Measurements from ENCODE around the gene LMO1. TPM values are rescaled to one million over a fixed set of nuclear protein-coding genes. Genes with fewer than 3 reads are reported as not detected.

Gene LMO1
- total RNA-seq (2014; rRNA removed; shearing (Covaris generic)), result 0.20 and 0.24 TPM in 2 replicates

GRCh38 chr11:8263769-8264410, at the start of gene LMO1:
LMO1 (minus strand) TSS chr11:8263878; CDS start chr11:8263362, 516 bp downstream.
- Histone ChIP-seq H3K4me3 (peak within 1 kb of the TSS; percentile 52), H3K4me1 (no peaks in the 10 kb centered on the region), H3K27ac (no peak within 1 kb of the TSS), H3K27me3 (peaks cover 15% of the 10 kb centered on the region), H3K9me3 (replicated peaks) (no peaks in the 10 kb centered on the region), H3K36me3 (no peaks in the 10 kb centered on the region)
- peak; percentile 84 to 93 for DNase-seq

- Histone ChIP-seq H3K4me1 (0 out of 2 replicates have a peak, but pooled peaks cover 4% of the 10 kb centered on the region), H3K27me3 (peaks cover 35% of the 10 kb centered on the region), H3K4me3 (no peak overlapping the region), H3K27ac (no peak overlapping the region), H3K36me3 (no peaks in the 10 kb centered on the region), H3K9me3 (replicated peaks) (no peaks in the 10 kb centered on the region)
- DNase-seq, result no peak
Observed at GRCh38 chr11:8312986-8313385, 49.3 kb upstream of the LMO1 start.

- Histone ChIP-seq H3K9me3 (replicated peaks) (no peaks in the 10 kb centered on the region), H3K27ac (no peak overlapping the region), H3K36me3 (no peaks in the 10 kb centered on the region), H3K4me1 (0 out of 2 replicates have a peak, but pooled peaks cover 4% of the 10 kb centered on the region), H3K4me3 (no peak overlapping the region), H3K27me3 (peaks cover 22% of the 10 kb centered on the region)
- no peak for DNase-seq
Observed at GRCh38 chr11:8311366-8311765, 47.7 kb upstream of the LMO1 start.

GRCh38 chr11:8310743-8311298, 47.1 kb upstream of the LMO1 start:
- H3K27ac ChIP-seq, result no peak overlapping the region
- no peaks in the 10 kb centered on the region for H3K36me3 ChIP-seq
- no peaks in the 10 kb centered on the region for H3K9me3 ChIP-seq (replicated peaks)
- no peak for DNase-seq
- peaks cover 19% of the 10 kb centered on the region for H3K27me3 ChIP-seq
- H3K4me1 ChIP-seq, result 0 out of 2 replicates have a peak, but pooled peaks cover 4% of the 10 kb centered on the region
- H3K4me3 ChIP-seq, result no peak overlapping the region

- Histone ChIP-seq H3K4me1 (no peaks in the 10 kb centered on the region), H3K36me3 (no peaks in the 10 kb centered on the region), H3K27me3 (peaks cover 12% of the 10 kb centered on the region), H3K4me3 (no peak overlapping the region), H3K9me3 (replicated peaks) (no peaks in the 10 kb centered on the region; the same call in 1 of the 2 replicates), H3K27ac (no peak overlapping the region)
- no peak for DNase-seq
Observed at GRCh38 chr11:8309862-8310261, 46.2 kb upstream of the LMO1 start.

- Histone ChIP-seq H3K27me3 (peaks cover 8% of the 10 kb centered on the region; the same call in 1 of the 2 replicates), H3K4me3 (no peak overlapping the region), H3K9me3 (replicated peaks) (no peaks in the 10 kb centered on the region; the same call in 1 of the 2 replicates), H3K4me1 (no peaks in the 10 kb centered on the region), H3K27ac (no peak overlapping the region), H3K36me3 (no peaks in the 10 kb centered on the region)
- no peak for DNase-seq
Observed at GRCh38 chr11:8309311-8309710, 45.6 kb upstream of the LMO1 start.

- H3K27ac ChIP-seq, result no peak overlapping the region
- H3K36me3 ChIP-seq, result no peaks in the 10 kb centered on the region
- no peaks in the 10 kb centered on the region for H3K27me3 ChIP-seq
- no peak overlapping the region for H3K4me3 ChIP-seq
- H3K4me1 ChIP-seq, result no peaks in the 10 kb centered on the region
- no peaks in the 10 kb centered on the region; the same call in 1 of the 2 replicates for H3K9me3 ChIP-seq (replicated peaks)
- DNase-seq, result no peak
Observed at GRCh38 chr11:8307601-8308000, 43.9 kb upstream of the LMO1 start.

GRCh38 chr11:8301622-8302021, 37.9 kb upstream of the LMO1 start:
- H3K27me3 ChIP-seq, result no peaks in the 10 kb centered on the region

GRCh38 chr11:8298801-8299786, 35.4 kb upstream of the LMO1 start:
- Histone ChIP-seq H3K9me3 (replicated peaks) (no peaks in the 10 kb centered on the region), H3K36me3 (no peaks in the 10 kb centered on the region), H3K4me3 (no peak overlapping the region), H3K4me1 (no peaks in the 10 kb centered on the region), H3K27ac (no peak overlapping the region), H3K27me3 (peaks cover 3% of the 10 kb centered on the region; the same call in 1 of the 2 replicates)
- DNase-seq, result no peak

More at GRCh38 chr11:8301622-8302021, 37.9 kb upstream of the LMO1 start:
- Histone ChIP-seq H3K9me3 (replicated peaks) (no peaks in the 10 kb centered on the region; the same call in 1 of the 2 replicates), H3K36me3 (no peaks in the 10 kb centered on the region), H3K4me1 (no peaks in the 10 kb centered on the region), H3K27ac (no peak overlapping the region), H3K4me3 (no peak overlapping the region)
- no peak for DNase-seq

- Histone ChIP-seq H3K9me3 (replicated peaks) (no peaks in the 10 kb centered on the region), H3K27me3 (peaks cover 3% of the 10 kb centered on the region; the same call in 1 of the 2 replicates), H3K4me3 (no peak overlapping the region), H3K4me1 (no peaks in the 10 kb centered on the region), H3K27ac (no peak overlapping the region), H3K36me3 (no peaks in the 10 kb centered on the region)
- DNase-seq, result no peak
Observed at GRCh38 chr11:8297781-8298440, 34.2 kb upstream of the LMO1 start.

- Histone ChIP-seq H3K27me3 (peaks cover 3% of the 10 kb centered on the region; the same call in 1 of the 2 replicates), H3K4me3 (no peak overlapping the region), H3K36me3 (no peaks in the 10 kb centered on the region), H3K4me1 (no peaks in the 10 kb centered on the region), H3K9me3 (replicated peaks) (no peaks in the 10 kb centered on the region), H3K27ac (no peak overlapping the region)
- no peak for DNase-seq
Observed at GRCh38 chr11:8296872-8297271, 33.2 kb upstream of the LMO1 start.

GRCh38 chr11:8296038-8296649, 32.5 kb upstream of the LMO1 start:
- Histone ChIP-seq H3K36me3 (no peaks in the 10 kb centered on the region), H3K4me3 (no peak overlapping the region), H3K4me1 (no peaks in the 10 kb centered on the region), H3K9me3 (replicated peaks) (no peaks in the 10 kb centered on the region), H3K27ac (no peak overlapping the region), H3K27me3 (peaks cover 3% of the 10 kb centered on the region; the same call in 1 of the 2 replicates)
- no peak for DNase-seq

- no peaks in the 10 kb centered on the region for H3K9me3 ChIP-seq (replicated peaks)
- H3K27ac ChIP-seq, result no peak overlapping the region
- no peak for DNase-seq
- H3K36me3 ChIP-seq, result no peaks in the 10 kb centered on the region
- H3K4me3 ChIP-seq, result no peak overlapping the region
- peaks cover 8% of the 10 kb centered on the region for H3K4me1 ChIP-seq
- peaks cover 3% of the 10 kb centered on the region; the same call in 1 of the 2 replicates for H3K27me3 ChIP-seq
Observed at GRCh38 chr11:8294251-8294935, 30.7 kb upstream of the LMO1 start.
